ENCODE results near the gene STIL. TPM values are rescaled to one million over a fixed set of nuclear protein-coding genes. Genes with fewer than 3 reads are reported as not detected.

The STIL gene
- total and polyA plus RNA-seq, 2 of the 13 experiments (the other 11 are each of a cell fraction or from before 2014, with no cell fraction given): 13.7 to 18.6 TPM

GRCh38 chr1:47332779-47333577 is 19.0 kb upstream of the STIL start (continued):
- TF ChIP-seq HOXA5 (CRISPR knock-in tag; IDR thresholded peaks at IDR 0.05): no peak
- TF ChIP-seq SNRNP70 (IDR thresholded peaks at IDR 0.05; ENCODE audit: low read depth, low read length): no peak
- no peak for TF ChIP-seq SRSF4 (IDR thresholded peaks at IDR 0.05; ENCODE audit: low read depth, low read length, poor library complexity, severe bottlenecking)
- TF ChIP-seq MATR3 (CRISPR knock-in tag; IDR thresholded peaks at IDR 0.05): no peak
- TF ChIP-seq AKAP8 (CRISPR knock-in tag; IDR thresholded peaks at IDR 0.05): no peak
- peak; percentile 6; the same call in 1 of the 2 replicates for TF ChIP-seq FOXO1 (CRISPR knock-in tag; IDR thresholded peaks at IDR 0.05)
- TF ChIP-seq ZNF598 (CRISPR knock-in tag; IDR thresholded peaks at IDR 0.05; ENCODE audit: borderline replicate concordance): peak; percentile 90; the same call in 1 of the 2 replicates
- TF ChIP-seq TERF1 (CRISPR knock-in tag; IDR thresholded peaks at IDR 0.05): no peak
- TF ChIP-seq ZBTB39 (CRISPR knock-in tag; IDR thresholded peaks at IDR 0.05): no peak
- TF ChIP-seq ZNF772 (CRISPR knock-in tag; IDR thresholded peaks at IDR 0.05): no peak
- TF ChIP-seq KAT8 (CRISPR knock-in tag; IDR thresholded peaks at IDR 0.05): no peak; the same call in none of the 2 replicates
- no peak for TF ChIP-seq DMAP1 (CRISPR knock-in tag; IDR thresholded peaks at IDR 0.05)
- 0 out of 2 replicates have a peak, but pooled peaks have one; percentile 27 for TF ChIP-seq WIZ (CRISPR knock-in tag; IDR thresholded peaks at IDR 0.05)
- TF ChIP-seq ZNF24 (IDR thresholded peaks at IDR 0.05): no peak
- peak; percentile 55; the same call in 1 of the 2 replicates for TF ChIP-seq ZMYM2 (CRISPR knock-in tag; IDR thresholded peaks at IDR 0.05)
- peak; percentile 26; the same call in 1 of the 2 replicates for TF ChIP-seq ZNF460 (CRISPR knock-in tag; IDR thresholded peaks at IDR 0.05; ENCODE audit: borderline replicate concordance)
- TF ChIP-seq PRPF4 (IDR thresholded peaks at IDR 0.05; ENCODE audit: low read depth, low read length, poor library complexity, severe bottlenecking): no peak
- TF ChIP-seq RXRB (CRISPR knock-in tag; IDR thresholded peaks at IDR 0.05; ENCODE audit: borderline replicate concordance): no peak
- TF ChIP-seq THAP7 (CRISPR knock-in tag; IDR thresholded peaks at IDR 0.05): no peak
- TF ChIP-seq CCDC6 (CRISPR knock-in tag; IDR thresholded peaks at IDR 0.05): no peak
- no peak for TF ChIP-seq GMEB2 (CRISPR knock-in tag; IDR thresholded peaks at IDR 0.05; ENCODE audit: low read depth)
- no peak for TF ChIP-seq GPN1 (CRISPR knock-in tag; IDR thresholded peaks at IDR 0.05; ENCODE audit: borderline replicate concordance)
- no peak for TF ChIP-seq ZNF557 (CRISPR knock-in tag; IDR thresholded peaks at IDR 0.05)
- no peak for TF ChIP-seq SOX5 (CRISPR knock-in tag; IDR thresholded peaks at IDR 0.05; ENCODE audit: borderline replicate concordance)
- no peak for TF ChIP-seq ZNF569 (CRISPR knock-in tag; IDR thresholded peaks at IDR 0.05; ENCODE audit: borderline replicate concordance)

Data from HepG2 (cell line).